SKM-1 (cell line): ENCODE measurements around the gene HBP1.
"Not testable (repeated sequence)": the region's sequence is repeated elsewhere in the genome, so short reads cannot be mapped to it uniquely, and the experiment has no call there.

Experiments used
- DNase-seq: peaks from one replicate; lab custom pipeline; 2025; ENCODE audit not compliant: unreplicated experiment; lab: John Stamatoyannopoulos, UW

The HBP1 gene

GRCh38 chr7:107154826-107155225 is 14.0 kb upstream of the HBP1 start:
- no peak for DNase-seq

GRCh38 chr7:107155726-107156125 is 13.1 kb upstream of the HBP1 start:
- not testable (repeated sequence) for DNase-seq

- DNase-seq = no peak
Observed at GRCh38 chr7:107157091-107157490, 11.7 kb upstream of the HBP1 start.

- DNase-seq = no peak
Observed at GRCh38 chr7:107158028-107158427, 10.8 kb upstream of the HBP1 start.

- no peak for DNase-seq
Observed at GRCh38 chr7:107160389-107160788, 8.4 kb upstream of the HBP1 start.

GRCh38 chr7:107161415-107161814 is 7.4 kb upstream of the HBP1 start:
- no peak for DNase-seq

GRCh38 chr7:107162475-107162874 is 6.3 kb upstream of the HBP1 start:
- no peak for DNase-seq

GRCh38 chr7:107164092-107164491 is 4.7 kb upstream of the HBP1 start:
- no peak for DNase-seq

GRCh38 chr7:107165341-107165740 is 3.5 kb upstream of the HBP1 start:
- no peak for DNase-seq

- DNase-seq = no peak
Observed at GRCh38 chr7:107166736-107167426, 1.9 kb upstream of the HBP1 start.

GRCh38 chr7:107167483-107168232 is 1.1 kb upstream of the HBP1 start:
- DNase-seq = peak; percentile 71

GRCh38 chr7:107169120-107170050 is 582 bp downstream of the HBP1 start:
- DNase-seq = peak; percentile 89

GRCh38 chr7:107170051-107170915 is 1.5 kb downstream of the HBP1 start:
- DNase-seq = no peak

- DNase-seq = no peak
Observed at GRCh38 chr7:107171496-107171895, 2.7 kb downstream of the HBP1 start.

- no peak for DNase-seq
Observed at GRCh38 chr7:107172276-107173032, 3.7 kb downstream of the HBP1 start.

- no peak for DNase-seq
Observed at GRCh38 chr7:107173191-107173590, 4.4 kb downstream of the HBP1 start.

- no peak for DNase-seq
Observed at GRCh38 chr7:107173691-107174406, 5.0 kb downstream of the HBP1 start.

- no peak for DNase-seq
Observed at GRCh38 chr7:107179326-107180164, 10.7 kb downstream of the HBP1 start.
